A673 (cell line): ENCODE results near the gene NFKBIB. TPM values are rescaled to one million over a fixed set of nuclear protein-coding genes. Genes with fewer than 3 reads are reported as not detected.

Source experiments
- BruUV-seq: library from RNA; stranded (reverse); fragments of 400-500 nt; replicated peaks from 2 replicates; lab custom pipeline; 2021; lab: Mats Ljungman, UMichigan
- CTCF ChIA-PET: fragments of 300-600 bp; sonication (Branson Sonifier 250); formaldehyde crosslinking; loops from one replicate; lab custom pipeline; 2022; ENCODE audit warnings: antibody characterized with exemption; lab: Charles Lee
- POLR2A ChIA-PET: fragments of 300-600 bp; sonication (Branson Sonifier 250); formaldehyde crosslinking; loops from one replicate; lab custom pipeline; 2022; ENCODE audit warnings: antibody characterized with exemption; ENCODE audit not compliant: low non-redundant PET; lab: Charles Lee
- DNase-seq: peaks from one replicate; pipeline ENCODE4 v3.0.0-alpha.2; 2015; ENCODE audit warnings: low spot score
- H3K27ac ChIP-seq: fragments of 200-600 bp; sonication (generic); 2 replicates; pipeline ENCODE4 v1.5.1; 2016; ENCODE audit warnings: mixed run types, low read depth, mild to moderate bottlenecking, mixed read lengths, antibody characterized with exemption, low read length; ENCODE audit not compliant: poor library complexity, severe bottlenecking
- H3K27me3 ChIP-seq: fragments of 200-600 bp; sonication (generic); replicated peaks from 2 replicates; pipeline ENCODE4 v1.6.1; 2017; ENCODE audit warnings: mixed run types, low read depth, mild to moderate bottlenecking, mixed read lengths, antibody characterized with exemption, low read length; ENCODE audit not compliant: insufficient read depth, poor library complexity
- H3K36me3 ChIP-seq: fragments of 200-600 bp; sonication (generic); 2 replicates; pipeline ENCODE4 v1.6.1; 2016; ENCODE audit warnings: mixed run types, mild to moderate bottlenecking, mixed read lengths, antibody characterized with exemption, low read length; ENCODE audit not compliant: insufficient read depth, poor library complexity, severe bottlenecking
- H3K4me1 ChIP-seq: fragments of 200-600 bp; sonication (generic); 2 replicates; pipeline ENCODE4 v1.6.1; 2017; ENCODE audit warnings: mixed run types, mild to moderate bottlenecking, mixed read lengths, antibody characterized with exemption, low read length; ENCODE audit not compliant: insufficient read depth, poor library complexity, severe bottlenecking
- H3K4me3 ChIP-seq: fragments of 200-600 bp; sonication (generic); 2 replicates; pipeline ENCODE4 v1.5.1; 2016; ENCODE audit warnings: low read depth, mixed run types, mild to moderate bottlenecking, mixed read lengths, low read length; ENCODE audit not compliant: poor library complexity, severe bottlenecking
- H3K9me3 ChIP-seq: fragments of 200-600 bp; sonication (generic); 2 replicates; pipeline ENCODE4 v1.6.1; 2016; ENCODE audit warnings: mixed run types, low read depth, mild to moderate bottlenecking, mixed read lengths, antibody characterized with exemption, low read length; ENCODE audit not compliant: poor library complexity, severe bottlenecking
- EZH2 ChIP-seq: fragments of 200-600 bp; sonication (generic); IDR thresholded peaks from 2 replicates; pipeline ENCODE4 v1.6.1; 2017; ENCODE audit warnings: borderline replicate concordance, low read depth, mild to moderate bottlenecking, mixed read lengths, antibody characterized with exemption, low read length; ENCODE audit not compliant: poor library complexity, severe bottlenecking
- intact Hi-C: fragments of 100-400 bp; cut with micrococcal nuclease; formaldehyde crosslinking; loops from one replicate; pipeline ENCODE4 v1.10.0; 2022; ENCODE audit not compliant: unreplicated experiment
- total RNA-seq: library from RNA; stranded (reverse); gene quantifications from 2 replicates; pipeline ENCODE4 v1.2.3, GENCODE V29; 2021
- TF ChIP-seq, protein P1 (sequence below): fragments of 300-800, 200-600 bp; sonication (generic); conservative IDR thresholded peaks from 2 replicates; pipeline ENCODE4 v1.5.1; 2017; ENCODE audit warnings: low read depth, mild to moderate bottlenecking, antibody characterized with exemption, low read length, moderate library complexity, mixed read lengths

The NFKBIB gene
- total RNA-seq, 1 experiment from 2014 or later = 51.9 TPM

- DNase-seq = peak; percentile 70
- H3K36me3 ChIP-seq = no peaks in the 10 kb centered on the region
- no peaks in the 10 kb centered on the region for H3K9me3 ChIP-seq
- H3K27ac ChIP-seq = no peak overlapping the region
- ChIA-PET POLR2A (no interaction called here), CTCF (no interaction called here)
- H3K4me1 ChIP-seq = peaks cover 6% of the 10 kb centered on the region
- H3K27me3 ChIP-seq = no peaks in the 10 kb centered on the region
- TF ChIP-seq, protein P1, sequence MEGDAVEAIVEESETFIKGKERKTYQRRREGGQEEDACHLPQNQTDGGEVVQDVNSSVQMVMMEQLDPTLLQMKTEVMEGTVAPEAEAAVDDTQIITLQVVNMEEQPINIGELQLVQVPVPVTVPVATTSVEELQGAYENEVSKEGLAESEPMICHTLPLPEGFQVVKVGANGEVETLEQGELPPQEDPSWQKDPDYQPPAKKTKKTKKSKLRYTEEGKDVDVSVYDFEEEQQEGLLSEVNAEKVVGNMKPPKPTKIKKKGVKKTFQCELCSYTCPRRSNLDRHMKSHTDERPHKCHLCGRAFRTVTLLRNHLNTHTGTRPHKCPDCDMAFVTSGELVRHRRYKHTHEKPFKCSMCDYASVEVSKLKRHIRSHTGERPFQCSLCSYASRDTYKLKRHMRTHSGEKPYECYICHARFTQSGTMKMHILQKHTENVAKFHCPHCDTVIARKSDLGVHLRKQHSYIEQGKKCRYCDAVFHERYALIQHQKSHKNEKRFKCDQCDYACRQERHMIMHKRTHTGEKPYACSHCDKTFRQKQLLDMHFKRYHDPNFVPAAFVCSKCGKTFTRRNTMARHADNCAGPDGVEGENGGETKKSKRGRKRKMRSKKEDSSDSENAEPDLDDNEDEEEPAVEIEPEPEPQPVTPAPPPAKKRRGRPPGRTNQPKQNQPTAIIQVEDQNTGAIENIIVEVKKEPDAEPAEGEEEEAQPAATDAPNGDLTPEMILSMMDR = peak; percentile 57
- no peak for TF ChIP-seq EZH2
- no TSS peak for BruUV-seq
- intact Hi-C loops = no loop called here
- H3K4me3 ChIP-seq = no peak overlapping the region
These were observed 52.8 kb downstream of the NFKBIB start for GRCh38 chr19:38952395-38953165.

GRCh38 chr19:38953677-38954076, 53.9 kb downstream of the NFKBIB start:
- Histone ChIP-seq H3K27me3 (no peaks in the 10 kb centered on the region), H3K4me3 (no peak overlapping the region), H3K9me3 (no peaks in the 10 kb centered on the region), H3K36me3 (no peaks in the 10 kb centered on the region), H3K27ac (no peak overlapping the region), H3K4me1 (peaks cover 6% of the 10 kb centered on the region)
- intact Hi-C loops = no loop called here
- DNase-seq = no peak
- ChIA-PET CTCF (no interaction called here), POLR2A (interaction anchor here (0.6 kb wide), 1 partner anchor 232 kb away, joined by 3 read pairs; no protein-coding TSS in a partner anchor)
- no TSS peak for BruUV-seq
- TF ChIP-seq, protein P1 = no peak
- no peak for TF ChIP-seq EZH2

DNA sequence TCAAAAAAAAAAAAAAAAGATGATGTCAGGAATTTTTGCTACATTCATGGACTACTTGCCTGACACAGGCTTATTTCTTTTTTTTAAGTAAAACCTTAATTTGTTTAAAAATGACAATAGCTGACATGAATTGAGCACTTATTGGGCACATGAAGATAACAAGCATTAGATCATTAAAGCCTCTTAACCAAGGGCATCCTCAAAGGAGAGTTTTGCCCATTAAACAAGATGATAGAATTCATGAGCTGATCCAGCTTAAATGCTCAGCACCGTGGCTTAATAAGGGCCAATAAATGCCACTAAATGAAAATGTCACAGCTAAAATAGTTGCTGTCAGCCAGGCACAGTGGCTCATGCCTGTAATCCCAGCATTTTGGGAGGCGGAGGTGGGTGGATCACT, 56.5 kb downstream of the NFKBIB start:
- ChIA-PET CTCF (no interaction called here), POLR2A (interaction anchor here (0.6 kb wide), 2 partner anchors 176 to 579 kb away, joined by 3 to 5 read pairs; no protein-coding TSS in a partner anchor)
- no peaks in the 10 kb centered on the region for H3K9me3 ChIP-seq
- no peaks in the 10 kb centered on the region for H3K36me3 ChIP-seq
- H3K4me1 ChIP-seq = no peaks in the 10 kb centered on the region
- no TSS peak for BruUV-seq
- no peak for DNase-seq
- no peak overlapping the region for H3K27ac ChIP-seq
- TF ChIP-seq, protein P1 = no peak
- TF ChIP-seq EZH2 = no peak
- H3K4me3 ChIP-seq = no peak overlapping the region
- intact Hi-C loops = no loop called here
- no peaks in the 10 kb centered on the region for H3K27me3 ChIP-seq
